Epithelial cell of esophagus (primary cell): ENCODE measurements around the gene SOHLH1.

Experiments used
- DNase-seq: peaks from one replicate; pipeline ENCODE4 v3.0.0; 2010; ENCODE audit warnings: low read depth
- H3K4me3 ChIP-seq: 2 replicates; pipeline ENCODE4 v1.5.1; 2011; ENCODE audit warnings: mild to moderate bottlenecking, low read length, control low read depth
- TF ChIP-seq, protein P1 (sequence below): IDR thresholded peaks from 2 replicates; pipeline ENCODE4 v1.5.1; 2011; ENCODE audit warnings: low read depth, mild to moderate bottlenecking, low read length, control low read depth, inconsistent platforms; ENCODE audit not compliant: insufficient read depth; ENCODE audit errors: missing control alignments

SOHLH1 gene

DNA sequence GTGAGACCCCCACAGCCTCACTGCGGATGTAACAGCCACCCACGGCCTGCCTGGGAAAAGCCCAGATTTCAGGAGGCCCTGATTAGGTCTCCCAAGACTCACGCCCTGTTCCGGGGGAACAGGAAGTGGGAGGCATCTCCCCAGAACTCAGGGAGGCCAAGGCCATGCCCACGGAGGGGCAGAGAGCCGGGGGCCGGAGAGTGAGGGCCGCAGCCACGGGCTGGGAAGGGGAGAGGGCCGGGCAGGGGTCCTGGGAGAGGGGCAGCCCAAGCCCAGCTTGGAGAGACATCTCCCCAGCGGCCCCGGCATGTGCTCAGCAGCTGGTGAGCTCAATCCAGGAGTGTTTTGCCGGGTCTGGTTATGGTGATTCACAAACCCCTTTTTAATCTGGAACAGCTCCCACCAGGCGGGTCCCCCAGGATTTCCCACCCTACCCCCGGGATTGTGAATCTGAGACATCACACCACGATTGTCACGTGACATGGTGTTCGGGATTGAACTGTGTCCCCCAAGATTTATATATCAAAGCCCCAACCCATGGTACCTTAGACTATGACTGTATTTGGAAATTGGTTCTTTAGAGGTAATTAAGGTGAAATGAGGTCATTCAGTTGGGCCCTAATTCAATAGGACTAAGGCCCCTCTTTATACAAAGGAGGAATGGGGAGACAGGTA, 29.3 kb upstream of the SOHLH1 start:
- H3K4me3 ChIP-seq, result no peak overlapping the region
- no peak for DNase-seq
- TF ChIP-seq, protein P1, sequence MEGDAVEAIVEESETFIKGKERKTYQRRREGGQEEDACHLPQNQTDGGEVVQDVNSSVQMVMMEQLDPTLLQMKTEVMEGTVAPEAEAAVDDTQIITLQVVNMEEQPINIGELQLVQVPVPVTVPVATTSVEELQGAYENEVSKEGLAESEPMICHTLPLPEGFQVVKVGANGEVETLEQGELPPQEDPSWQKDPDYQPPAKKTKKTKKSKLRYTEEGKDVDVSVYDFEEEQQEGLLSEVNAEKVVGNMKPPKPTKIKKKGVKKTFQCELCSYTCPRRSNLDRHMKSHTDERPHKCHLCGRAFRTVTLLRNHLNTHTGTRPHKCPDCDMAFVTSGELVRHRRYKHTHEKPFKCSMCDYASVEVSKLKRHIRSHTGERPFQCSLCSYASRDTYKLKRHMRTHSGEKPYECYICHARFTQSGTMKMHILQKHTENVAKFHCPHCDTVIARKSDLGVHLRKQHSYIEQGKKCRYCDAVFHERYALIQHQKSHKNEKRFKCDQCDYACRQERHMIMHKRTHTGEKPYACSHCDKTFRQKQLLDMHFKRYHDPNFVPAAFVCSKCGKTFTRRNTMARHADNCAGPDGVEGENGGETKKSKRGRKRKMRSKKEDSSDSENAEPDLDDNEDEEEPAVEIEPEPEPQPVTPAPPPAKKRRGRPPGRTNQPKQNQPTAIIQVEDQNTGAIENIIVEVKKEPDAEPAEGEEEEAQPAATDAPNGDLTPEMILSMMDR, result no peak

DNA sequence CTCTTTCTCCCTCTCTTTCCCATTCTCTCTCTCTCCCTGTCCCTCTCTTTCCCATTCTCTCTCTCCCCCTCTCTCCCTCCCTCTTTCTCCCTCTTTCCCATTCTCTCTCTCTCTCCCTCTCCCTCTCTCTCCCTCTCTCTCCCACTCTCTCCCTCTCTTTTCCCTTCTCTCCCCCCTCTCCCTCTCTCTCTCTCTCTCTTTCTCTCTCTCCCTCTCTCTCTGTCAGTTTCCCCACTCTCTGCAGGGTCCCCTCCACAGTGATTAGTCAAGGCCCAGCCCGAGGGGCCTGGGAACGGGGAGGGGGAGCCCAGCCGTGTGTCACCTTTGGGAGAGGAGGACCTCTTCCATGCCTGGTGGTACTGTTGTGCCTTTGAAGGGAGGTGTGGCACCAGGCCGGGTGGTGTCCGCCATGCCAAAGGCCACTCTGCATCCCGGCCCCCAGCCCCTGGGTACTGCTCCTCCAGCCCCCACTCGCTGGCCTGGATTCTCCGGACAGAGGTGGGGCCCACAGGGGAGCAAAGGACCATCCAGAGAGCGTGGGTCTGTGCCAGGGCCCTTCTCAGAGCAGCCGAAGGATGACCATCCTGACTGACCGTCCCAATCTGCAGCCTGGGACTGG, 28.1 kb upstream of the SOHLH1 start:
- TF ChIP-seq, protein P1, result no peak
- H3K4me3 ChIP-seq, result no peak overlapping the region
- DNase-seq, result no peak

DNA sequence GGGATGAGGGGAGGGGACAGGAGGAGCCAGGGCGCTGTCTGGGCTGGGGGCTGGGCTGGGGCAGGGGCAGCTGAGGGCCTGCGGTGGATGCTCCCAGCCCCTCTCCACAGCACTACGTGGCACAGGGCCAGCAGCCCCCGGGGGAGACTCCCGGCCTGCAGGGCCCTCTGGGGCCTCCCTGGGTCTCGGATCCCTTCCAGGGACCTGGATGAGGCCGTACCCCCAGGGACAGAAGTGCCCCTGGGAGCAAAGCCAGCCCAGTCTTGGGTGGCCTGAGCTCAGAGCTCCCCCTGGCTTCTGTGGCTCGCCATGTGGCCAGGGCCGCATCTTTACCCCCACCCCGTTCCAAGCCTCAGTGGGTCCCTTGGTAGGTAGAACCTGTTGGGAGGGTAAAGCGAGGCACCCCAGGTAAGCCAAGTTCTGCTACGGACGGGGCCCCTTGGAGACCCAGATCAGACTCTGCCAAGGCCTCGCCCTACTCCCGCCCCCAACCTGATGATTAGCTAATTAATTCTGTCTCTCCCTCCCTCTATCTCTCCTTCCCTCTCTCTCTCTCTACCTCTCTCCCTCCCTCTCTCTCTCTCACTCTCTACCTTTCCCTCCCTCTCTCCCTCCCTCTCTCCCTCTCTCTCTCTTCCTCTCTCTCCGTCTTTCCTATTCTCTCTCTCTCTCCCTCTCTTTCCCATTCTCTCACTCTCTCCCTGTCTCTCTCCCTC, 27.0 kb upstream of the SOHLH1 start:
- DNase-seq, result no peak

GRCh38 chr9:135724186-135724787, 25.0 kb upstream of the SOHLH1 start:
- no peak for DNase-seq
- no peak overlapping the region for H3K4me3 ChIP-seq
- TF ChIP-seq, protein P1, result no peak

More for the DNA sequence above, 27.0 kb upstream of the SOHLH1 start:
- no peak overlapping the region for H3K4me3 ChIP-seq
- TF ChIP-seq, protein P1, result no peak

DNA sequence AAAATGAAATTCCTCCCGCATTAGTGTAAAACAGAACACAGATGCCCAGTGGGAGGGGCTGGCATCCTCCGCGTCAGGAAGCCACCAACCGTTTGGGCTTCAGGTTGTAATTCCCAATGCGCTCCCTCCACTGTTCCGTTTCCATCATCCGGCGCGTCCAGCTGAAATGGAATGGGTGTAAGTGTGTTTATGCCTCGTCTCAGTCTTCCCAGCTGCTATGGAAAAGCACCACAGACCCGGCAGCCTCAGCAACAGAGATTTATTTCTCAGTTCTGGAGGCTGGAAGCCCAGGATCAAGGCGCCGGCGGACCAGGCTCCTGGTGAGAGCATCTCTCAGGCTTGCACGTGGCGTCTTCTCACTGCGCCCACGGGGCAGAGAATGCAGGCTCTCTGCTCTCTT, 23.1 kb upstream of the SOHLH1 start:
- no peak overlapping the region for H3K4me3 ChIP-seq
- DNase-seq, result no peak
- TF ChIP-seq, protein P1, result no peak

GRCh38 chr9:135719472-135719871, 20.2 kb upstream of the SOHLH1 start:
- no peak for DNase-seq
- TF ChIP-seq, protein P1, result no peak
- H3K4me3 ChIP-seq, result no peak overlapping the region
